ENCODE measurements around the gene GALNT17.

DNA sequence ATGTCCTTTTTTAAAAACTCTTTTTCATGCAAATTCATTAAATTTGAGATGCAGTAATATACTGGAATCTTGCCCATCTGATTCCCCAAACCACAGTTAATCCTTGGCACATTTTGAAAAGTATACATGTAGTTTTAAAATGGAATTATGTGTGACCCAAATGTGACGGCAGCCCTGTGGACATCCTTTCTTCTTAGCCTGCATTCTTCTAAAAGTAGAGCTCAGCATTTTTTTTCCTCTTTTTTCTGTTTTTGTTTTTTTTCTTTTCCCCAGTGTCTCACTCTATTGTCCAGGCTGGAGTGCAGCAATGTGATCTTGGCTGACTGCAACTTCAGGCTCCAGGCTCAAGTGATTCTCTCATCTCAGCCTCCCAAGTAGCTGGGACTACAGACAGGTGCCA, 338.9 kb downstream of the GALNT17 start:
- TF ChIP-seq, protein P1, sequence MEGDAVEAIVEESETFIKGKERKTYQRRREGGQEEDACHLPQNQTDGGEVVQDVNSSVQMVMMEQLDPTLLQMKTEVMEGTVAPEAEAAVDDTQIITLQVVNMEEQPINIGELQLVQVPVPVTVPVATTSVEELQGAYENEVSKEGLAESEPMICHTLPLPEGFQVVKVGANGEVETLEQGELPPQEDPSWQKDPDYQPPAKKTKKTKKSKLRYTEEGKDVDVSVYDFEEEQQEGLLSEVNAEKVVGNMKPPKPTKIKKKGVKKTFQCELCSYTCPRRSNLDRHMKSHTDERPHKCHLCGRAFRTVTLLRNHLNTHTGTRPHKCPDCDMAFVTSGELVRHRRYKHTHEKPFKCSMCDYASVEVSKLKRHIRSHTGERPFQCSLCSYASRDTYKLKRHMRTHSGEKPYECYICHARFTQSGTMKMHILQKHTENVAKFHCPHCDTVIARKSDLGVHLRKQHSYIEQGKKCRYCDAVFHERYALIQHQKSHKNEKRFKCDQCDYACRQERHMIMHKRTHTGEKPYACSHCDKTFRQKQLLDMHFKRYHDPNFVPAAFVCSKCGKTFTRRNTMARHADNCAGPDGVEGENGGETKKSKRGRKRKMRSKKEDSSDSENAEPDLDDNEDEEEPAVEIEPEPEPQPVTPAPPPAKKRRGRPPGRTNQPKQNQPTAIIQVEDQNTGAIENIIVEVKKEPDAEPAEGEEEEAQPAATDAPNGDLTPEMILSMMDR (IDR thresholded peaks at IDR 0.05), result no peak
- TF ChIP-seq POLR2A (IDR thresholded peaks at IDR 0.05), result no peak
